HepG2 (cell line): Measurements from ENCODE around the gene KCNIP3.

Experiments used
- BCLAF1 ChIP-seq: fragments of 450-650 bp; IDR thresholded peaks from 2 replicates; pipeline ENCODE4 v1.6.1; 2017; ENCODE audit warnings: mild to moderate bottlenecking
- CREB1 ChIP-seq, 2 experiments: fragments of 450-650 bp in 1 of 2; IDR thresholded peaks; 2 replicates each; pipeline ENCODE4 v1.6.1; 2016 to 2017; ENCODE audit warnings: control low read depth in 1 of 2, mild to moderate bottlenecking in 1 of 2, missing compliant biosample characterization in 1 of 2, missing genetic modification characterization in 1 of 2
- HOXD1 ChIP-seq: sonication (generic); formaldehyde crosslinking; IDR thresholded peaks from 2 replicates; pipeline ENCODE4 v1.5.0; 2020; ENCODE audit warnings: missing genetic modification reagents
- JUND ChIP-seq: sonication (generic); formaldehyde crosslinking; IDR thresholded peaks from 2 replicates; pipeline ENCODE4 v1.8.0; 2022; ENCODE audit warnings: mild to moderate bottlenecking, missing genetic modification reagents
- MYC ChIP-seq: sonication (generic); formaldehyde crosslinking; IDR thresholded peaks from 2 replicates; pipeline ENCODE4 v1.9.0; 2021; ENCODE audit warnings: missing genetic modification reagents, borderline replicate concordance
- POLR2A ChIP-seq, 2 experiments: IDR thresholded peaks; 2 replicates each; pipeline ENCODE4 v1.6.1; 2011; ENCODE audit warnings: low read depth in 2 of 2, low read length in 2 of 2, mild to moderate bottlenecking in 1 of 2, moderate library complexity in 1 of 2; ENCODE audit not compliant: insufficient read depth in 1 of 2
- ZNF276 ChIP-seq: sonication (generic); formaldehyde crosslinking; IDR thresholded peaks from 2 replicates; pipeline ENCODE4 v1.4.0; 2020; ENCODE audit warnings: mild to moderate bottlenecking, low read depth, missing genetic modification reagents
- ZNF33A ChIP-seq: sonication (generic); formaldehyde crosslinking; IDR thresholded peaks from 2 replicates; pipeline ENCODE4 v1.5.1; 2020; ENCODE audit warnings: missing genetic modification reagents, mild to moderate bottlenecking, moderate library complexity, borderline replicate concordance
- TF ChIP-seq, protein P1 (sequence below): sonication (generic); formaldehyde crosslinking; IDR thresholded peaks from 2 replicates; pipeline ENCODE4 v1.4.0; 2020; ENCODE audit warnings: mild to moderate bottlenecking, missing genetic modification reagents
- TF ChIP-seq, protein P2 (sequence below), 2 experiments: IDR thresholded peaks; 2 replicates each; pipeline ENCODE4 v1.6.1; 2011 to 2012; ENCODE audit warnings: low read length in 2 of 2, borderline replicate concordance in 1 of 2, low read depth in 1 of 2, mild to moderate bottlenecking in 1 of 2, moderate library complexity in 1 of 2

- TF ChIP-seq JUND (CRISPR knock-in tag): no peak
- TF ChIP-seq MYC (CRISPR knock-in tag): no peak
- no peak for TF ChIP-seq ZNF276
- TF ChIP-seq POLR2A (IDR thresholded peaks at IDR 0.05; ENCODE audit: insufficient read depth in 1 of 2, low read depth in 2 of 2, low read length in 2 of 2): no peak
- no peak for TF ChIP-seq BCLAF1
- TF ChIP-seq, protein P1, sequence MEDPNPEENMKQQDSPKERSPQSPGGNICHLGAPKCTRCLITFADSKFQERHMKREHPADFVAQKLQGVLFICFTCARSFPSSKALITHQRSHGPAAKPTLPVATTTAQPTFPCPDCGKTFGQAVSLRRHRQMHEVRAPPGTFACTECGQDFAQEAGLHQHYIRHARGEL (CRISPR knock-in tag): no peak
- no peak for TF ChIP-seq HOXD1
- TF ChIP-seq, protein P2, sequence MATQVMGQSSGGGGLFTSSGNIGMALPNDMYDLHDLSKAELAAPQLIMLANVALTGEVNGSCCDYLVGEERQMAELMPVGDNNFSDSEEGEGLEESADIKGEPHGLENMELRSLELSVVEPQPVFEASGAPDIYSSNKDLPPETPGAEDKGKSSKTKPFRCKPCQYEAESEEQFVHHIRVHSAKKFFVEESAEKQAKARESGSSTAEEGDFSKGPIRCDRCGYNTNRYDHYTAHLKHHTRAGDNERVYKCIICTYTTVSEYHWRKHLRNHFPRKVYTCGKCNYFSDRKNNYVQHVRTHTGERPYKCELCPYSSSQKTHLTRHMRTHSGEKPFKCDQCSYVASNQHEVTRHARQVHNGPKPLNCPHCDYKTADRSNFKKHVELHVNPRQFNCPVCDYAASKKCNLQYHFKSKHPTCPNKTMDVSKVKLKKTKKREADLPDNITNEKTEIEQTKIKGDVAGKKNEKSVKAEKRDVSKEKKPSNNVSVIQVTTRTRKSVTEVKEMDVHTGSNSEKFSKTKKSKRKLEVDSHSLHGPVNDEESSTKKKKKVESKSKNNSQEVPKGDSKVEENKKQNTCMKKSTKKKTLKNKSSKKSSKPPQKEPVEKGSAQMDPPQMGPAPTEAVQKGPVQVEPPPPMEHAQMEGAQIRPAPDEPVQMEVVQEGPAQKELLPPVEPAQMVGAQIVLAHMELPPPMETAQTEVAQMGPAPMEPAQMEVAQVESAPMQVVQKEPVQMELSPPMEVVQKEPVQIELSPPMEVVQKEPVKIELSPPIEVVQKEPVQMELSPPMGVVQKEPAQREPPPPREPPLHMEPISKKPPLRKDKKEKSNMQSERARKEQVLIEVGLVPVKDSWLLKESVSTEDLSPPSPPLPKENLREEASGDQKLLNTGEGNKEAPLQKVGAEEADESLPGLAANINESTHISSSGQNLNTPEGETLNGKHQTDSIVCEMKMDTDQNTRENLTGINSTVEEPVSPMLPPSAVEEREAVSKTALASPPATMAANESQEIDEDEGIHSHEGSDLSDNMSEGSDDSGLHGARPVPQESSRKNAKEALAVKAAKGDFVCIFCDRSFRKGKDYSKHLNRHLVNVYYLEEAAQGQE (IDR thresholded peaks at IDR 0.05; ENCODE audit: borderline replicate concordance in 1 of 2, low read depth in 1 of 2, low read length in 2 of 2): no peak
- TF ChIP-seq ZNF33A (CRISPR knock-in tag): no peak
- TF ChIP-seq CREB1 (IDR thresholded peaks at IDR 0.05): no peak
- TF ChIP-seq CREB1 (CRISPR knock-in tag; IDR thresholded peaks at IDR 0.05): no peak
Measured at GRCh38 chr2:95266781-95267430, 30.2 kb upstream of the KCNIP3 start.
